H1 (cell line): ENCODE results near the gene UTS2B. TPM values are rescaled to one million over a fixed set of nuclear protein-coding genes. Genes with fewer than 3 reads are reported as not detected.

Experiments used
- CTCF ChIA-PET: fragments of 300-600 bp; sonication (Branson Sonifier 250); formaldehyde crosslinking; loops from one replicate; lab custom pipeline; 2021; ENCODE audit not compliant: partially characterized antibody; lab: Charles Lee
- POLR2A ChIA-PET: fragments of 300-600 bp; sonication (Branson Sonifier 250); formaldehyde crosslinking; loops from one replicate; lab custom pipeline; 2021; ENCODE audit warnings: inconsistent platforms; ENCODE audit not compliant: partially characterized antibody; lab: Charles Lee
- DNase-seq, 2 experiments: peaks; one replicate each; pipeline versions ENCODE4 v3.0.0 to v3.0.0-alpha.2; 2010 to 2022; ENCODE audit warnings: low spot score in 2 of 2, low read depth in 1 of 2, mixed read lengths in 1 of 2
- FAIRE-seq: peaks from 2 replicates; lab custom pipeline; 2011; peaks lifted over from hg19 to GRCh38; lab: Jason Lieb, UNC
- H2AFZ ChIP-seq: 2 replicates; pipeline ENCODE4 v1.8.1; 2012; ENCODE audit warnings: low read length, inconsistent platforms
- H2AK5ac ChIP-seq: 2 replicates; pipeline ENCODE4 v1.6.1; 2013; ENCODE audit warnings: low read depth, low read length
- H2BK120ac ChIP-seq: replicated peaks from 2 replicates; pipeline ENCODE3; 2013; ENCODE audit warnings: low read depth, low read length, inconsistent platforms
- H2BK12ac ChIP-seq: 2 replicates; pipeline ENCODE4 v1.6.1; 2013; ENCODE audit warnings: low read depth, low read length
- H2BK15ac ChIP-seq: 2 replicates; pipeline ENCODE4 v1.6.1; 2013; ENCODE audit warnings: low read length
- H2BK20ac ChIP-seq: 2 replicates; pipeline ENCODE4 v1.6.1; 2013; ENCODE audit warnings: low read length
- H2BK5ac ChIP-seq: 2 replicates; pipeline ENCODE4 v1.6.1; 2013; ENCODE audit warnings: low read depth, low read length
- H3K14ac ChIP-seq: 2 replicates; pipeline ENCODE4 v1.6.1; 2013; ENCODE audit warnings: inconsistent platforms; ENCODE audit not compliant: insufficient read length
- H3K18ac ChIP-seq: 2 replicates; pipeline ENCODE4 v1.6.1; 2013; ENCODE audit warnings: low read length; ENCODE audit errors: extremely low read depth
- H3K23ac ChIP-seq: 2 replicates; pipeline ENCODE4 v1.6.1; 2013; ENCODE audit warnings: inconsistent platforms; ENCODE audit not compliant: insufficient read length
- H3K23me2 ChIP-seq: 2 replicates; pipeline ENCODE4 v1.6.1; 2013; ENCODE audit warnings: low read depth, low read length
- H3K27ac ChIP-seq: 2 replicates; pipeline ENCODE4 v1.6.1; 2011; ENCODE audit warnings: low read depth, low read length, inconsistent platforms
- H3K27me3 ChIP-seq, 4 experiments: replicated peaks in 1 of 4; 1 replicate in 1 of 4; 2 replicates in 3 of 4; pipeline versions ENCODE4 v1.6.1 to v1.8.1; 2011 to 2013; ENCODE audit warnings: low read length in 3 of 4, mild to moderate bottlenecking in 3 of 4, inconsistent platforms in 2 of 4, mixed read lengths in 2 of 4, moderate library complexity in 1 of 4; ENCODE audit not compliant: control insufficient read depth in 3 of 4, insufficient read depth in 3 of 4; ENCODE audit errors: extremely low read depth in 1 of 4
- H3K36me3 ChIP-seq, 4 experiments: 2 replicates each; pipeline versions ENCODE4 v1.6.1 to v1.8.1; 2011 to 2013; ENCODE audit warnings: mild to moderate bottlenecking in 4 of 4, low read length in 3 of 4, moderate library complexity in 2 of 4, control low read depth in 1 of 4, inconsistent platforms in 1 of 4; ENCODE audit not compliant: insufficient read depth in 4 of 4, control insufficient read depth in 2 of 4
- H3K4ac ChIP-seq: replicated peaks from 2 replicates; pipeline ENCODE3; 2013; ENCODE audit warnings: low read length, low read depth, mixed read lengths, inconsistent platforms; ENCODE audit not compliant: insufficient read length
- H3K4me1 ChIP-seq, 4 experiments: replicated peaks in 1 of 4; 1 replicate in 1 of 4; 2 replicates in 3 of 4; pipeline versions ENCODE4 v1.6.1 to v1.8.1; 2011 to 2013; ENCODE audit warnings: low read length in 3 of 4, inconsistent platforms in 2 of 4, mixed read lengths in 1 of 4; ENCODE audit not compliant: insufficient read depth in 4 of 4, control insufficient read depth in 3 of 4
- H3K4me2 ChIP-seq, 2 experiments: 2 replicates each; pipeline versions ENCODE4 v1.6.1 to v1.8.1; 2011 to 2013; ENCODE audit warnings: low read depth in 2 of 2, low read length in 2 of 2, control low read depth in 1 of 2, inconsistent platforms in 1 of 2, mild to moderate bottlenecking in 1 of 2; ENCODE audit not compliant: insufficient read depth in 1 of 2
- H3K4me3 ChIP-seq, 4 experiments: fragments of 200-600, 300-600 bp in 1 of 4; sonication (generic), shearing (Covaris generic), sonication (Bioruptor Twin) in 1 of 4; 2 replicates each; pipeline versions ENCODE4 v1.5.1 to v1.8.1; 2011 to 2016; ENCODE audit warnings: low read length in 4 of 4, low read depth in 3 of 4, control low read depth in 2 of 4, inconsistent platforms in 2 of 4, mild to moderate bottlenecking in 2 of 4, mixed read lengths in 1 of 4, moderate library complexity in 1 of 4; ENCODE audit not compliant: insufficient read depth in 2 of 4; ENCODE audit errors: extremely low read depth in 1 of 4
- H3K56ac ChIP-seq: replicated peaks from 2 replicates; pipeline ENCODE3; 2013; ENCODE audit warnings: low read depth, mild to moderate bottlenecking, mixed read lengths, low read length, inconsistent platforms; ENCODE audit not compliant: insufficient read length
- H3K79me1 ChIP-seq: 2 replicates; pipeline ENCODE4 v1.6.1; 2013; ENCODE audit warnings: low read depth, low read length, control low read depth
- H3K79me2 ChIP-seq, 2 experiments: 2 replicates each; pipeline versions ENCODE4 v1.6.1 to v1.8.1; 2012 to 2013; ENCODE audit warnings: low read length in 2 of 2, mild to moderate bottlenecking in 2 of 2, inconsistent platforms in 1 of 2; ENCODE audit not compliant: insufficient read depth in 2 of 2, control insufficient read depth in 1 of 2
- H3K9ac ChIP-seq, 4 experiments: replicated peaks in 1 of 4; 1 replicate in 1 of 4; 2 replicates in 3 of 4; pipeline versions ENCODE4 v1.6.1 to v1.8.1; 2011 to 2013; ENCODE audit warnings: low read depth in 3 of 4, low read length in 3 of 4, control low read depth in 2 of 4, mild to moderate bottlenecking in 2 of 4, moderate library complexity in 2 of 4, inconsistent platforms in 1 of 4; ENCODE audit errors: extremely low read depth in 1 of 4
- H3K9me3 ChIP-seq, 2 experiments: 2 replicates each; pipeline versions ENCODE4 v1.6.1 to v1.8.1; 2012 to 2013; ENCODE audit warnings: mild to moderate bottlenecking in 2 of 2, moderate library complexity in 2 of 2, control low read depth in 1 of 2, inconsistent platforms in 1 of 2, low read depth in 1 of 2, low read length in 1 of 2, mixed read lengths in 1 of 2; ENCODE audit not compliant: insufficient read depth in 2 of 2
- H4K20me1 ChIP-seq, 2 experiments: replicated peaks in 1 of 2; 2 replicates each; pipeline versions ENCODE3 to v1.8.1; 2011 to 2013; ENCODE audit warnings: inconsistent platforms in 2 of 2, low read length in 2 of 2, mild to moderate bottlenecking in 1 of 2; ENCODE audit not compliant: insufficient read depth in 2 of 2, control insufficient read depth in 1 of 2
- H4K5ac ChIP-seq: 2 replicates; pipeline ENCODE4 v1.6.1; 2013; ENCODE audit warnings: low read length, low read depth, mixed read lengths, inconsistent platforms; ENCODE audit not compliant: insufficient read length
- H4K8ac ChIP-seq: 2 replicates; pipeline ENCODE4 v1.8.0; 2013; ENCODE audit warnings: mild to moderate bottlenecking, moderate library complexity, low read length, inconsistent platforms; ENCODE audit not compliant: insufficient read depth; ENCODE audit errors: extremely low read depth
- H4K91ac ChIP-seq: replicated peaks from 2 replicates; pipeline ENCODE3; 2013; ENCODE audit warnings: low read length, mixed read lengths, inconsistent platforms; ENCODE audit not compliant: insufficient read length
- CEBPB ChIP-seq: IDR thresholded peaks from 2 replicates; pipeline ENCODE4 v1.6.1; 2012; ENCODE audit warnings: low read depth, low read length
- SAP30 ChIP-seq: fragments of 300-600 bp; sonication (generic); IDR thresholded peaks from 2 replicates; pipeline ENCODE4 v1.7.1; 2012; ENCODE audit warnings: low read length, moderate library complexity, mild to moderate bottlenecking, inconsistent platforms; ENCODE audit not compliant: insufficient read depth, insufficient replicate concordance
- WGBS, 2 experiments: shearing (Covaris generic) in 1 of 2; methylation state at CpG; one replicate each; pipeline versions ENCODE4 v1.1.6 to v1.1.7; 2013 to 2015; ENCODE audit warnings: low lambda C conversion rate in 2 of 2, mixed read lengths in 2 of 2, inconsistent platforms in 1 of 2, low coverage in 1 of 2, missing lambda C conversion rate in 1 of 2; ENCODE audit not compliant: insufficient replicate concordance in 2 of 2, insufficient coverage in 1 of 2, insufficient read length in 1 of 2; ENCODE audit errors: extremely low coverage in 1 of 2, missing lambda C conversion rate in 1 of 2; 5-methylcytosine and 5-hydroxymethylcytosine counted together
- polyA plus RNA-seq, 7 experiments: library from polyadenylated mRNA; depleted of rRNA in 3 of 7; stranded (reverse) in 5 of 7; unstranded in 2 of 7; fragments of >200 nt in 5 of 7; fragments of 200-250 nt in 2 of 7; gene quantifications; 1 replicate in 5 of 7; 2 replicates in 1 of 7; 4 replicates in 1 of 7; pipeline versions ENCODE4 v1.2.1 to v1.2.3, GENCODE V29; 2011 to 2013; ENCODE audit warnings: missing spikeins in 2 of 7, mixed read lengths in 2 of 7
- total RNA-seq: library from RNA; stranded (reverse); fragmentation: NEBNext Ultra II Directional; extraction: Animal tissue kit (Norgen Biotek cat#: 25700); gene quantifications from 2 replicates; pipeline ENCODE4 v1.2.1, GENCODE V29; 2021

The UTS2B gene
- total and polyA plus RNA-seq, 2 of the 8 experiments (the other 6 are each of a cell fraction or from before 2014, with no cell fraction given) = not detected

DNA sequence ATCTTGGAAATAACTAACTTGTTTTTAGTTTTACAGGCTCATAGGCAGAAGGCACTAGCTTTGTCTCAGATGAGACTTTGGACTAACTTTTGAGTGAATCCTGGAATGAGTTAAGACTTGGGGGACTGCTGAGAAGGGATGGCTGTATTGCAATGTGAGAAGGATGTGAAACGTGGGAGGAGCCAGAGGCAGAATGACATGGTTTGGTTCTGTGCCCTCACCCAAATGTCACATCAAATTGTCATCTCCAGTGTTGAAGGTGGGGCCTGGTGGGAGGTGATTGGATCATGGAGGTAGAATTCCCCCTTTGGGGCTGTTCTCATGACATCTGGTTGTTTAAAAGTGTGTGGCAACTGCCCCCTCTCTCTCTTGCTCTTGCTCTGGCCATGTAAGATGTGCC is 29.9 kb downstream of the UTS2B start:
- H3K23ac ChIP-seq = no peak overlapping the region
- no peak overlapping the region for H3K9ac ChIP-seq
- POLR2A ChIA-PET = no interaction called here
- H4K8ac ChIP-seq = no peak overlapping the region
- H3K79me2 ChIP-seq = no peaks in the 10 kb centered on the region
- no peak overlapping the region for H2AFZ ChIP-seq
- H3K4me2 ChIP-seq = no peak overlapping the region
- no peaks in the 10 kb centered on the region for H3K27me3 ChIP-seq
- no peaks in the 10 kb centered on the region for H3K36me3 ChIP-seq
- H2BK15ac ChIP-seq = no peak overlapping the region
- H4K20me1 ChIP-seq = no peaks in the 10 kb centered on the region
- H2BK20ac ChIP-seq = no peak overlapping the region
- no peak for FAIRE-seq
- H2BK5ac ChIP-seq = no peak overlapping the region
- no peak overlapping the region for H3K4me3 ChIP-seq
- 62% methylated on average over 1 of the region's 1 CpG; no CpG with 5 or more reads in 1 of the 2 experiments for WGBS, 2 experiments
- no peak for DNase-seq
- peaks cover 0 to 6% (median 3%) of the 10 kb centered on the region in 4 experiments; a peak in 3 of 7 replicates for H3K4me1 ChIP-seq
- no peak overlapping the region for H2BK12ac ChIP-seq
- no peak for TF ChIP-seq CEBPB
- TF ChIP-seq SAP30 = no peak
- no peak overlapping the region for H4K91ac ChIP-seq
- CTCF ChIA-PET = interaction anchor here (1.1 kb wide), 1 partner anchor 16 kb away, joined by 3 read pairs; no protein-coding TSS in a partner anchor
- no peak overlapping the region for H2BK120ac ChIP-seq
- H4K5ac ChIP-seq = no peak overlapping the region
- no peak overlapping the region for H3K18ac ChIP-seq
- no peaks in the 10 kb centered on the region for H3K79me1 ChIP-seq
- H3K9me3 ChIP-seq = no peaks in the 10 kb centered on the region
- H3K56ac ChIP-seq = no peak overlapping the region
- no peak overlapping the region for H2AK5ac ChIP-seq
- no peak overlapping the region for H3K14ac ChIP-seq
- no peak overlapping the region for H3K27ac ChIP-seq
- H3K23me2 ChIP-seq = no peaks in the 10 kb centered on the region
- no peak overlapping the region for H3K4ac ChIP-seq
